Kidney epithelial cell (primary cell): Measurements from ENCODE around the gene TWF2. TPM values are rescaled to one million over a fixed set of nuclear protein-coding genes. Genes with fewer than 3 reads are reported as not detected.
"Not testable (repeated sequence)": the region's sequence is repeated elsewhere in the genome, so short reads cannot be mapped to it uniquely, and the experiment has no call there.

Experiments used
- DNase-seq: peaks from one replicate; pipeline ENCODE4 v3.0.0-alpha.2; 2010; ENCODE audit warnings: low read depth
- H3K27me3 ChIP-seq: 2 replicates; pipeline ENCODE4 v1.6.0; 2011; ENCODE audit warnings: low read length; ENCODE audit not compliant: control insufficient read depth, insufficient read depth
- H3K36me3 ChIP-seq: 2 replicates; pipeline ENCODE4 v1.5.1; 2011; ENCODE audit warnings: low read length; ENCODE audit not compliant: control insufficient read depth, insufficient read depth
- H3K4me3 ChIP-seq: 2 replicates; pipeline ENCODE4 v1.5.1; 2011; ENCODE audit warnings: low read depth, mild to moderate bottlenecking, control low read depth, low read length
- total RNA-seq: library from RNA; depleted of rRNA; stranded (reverse); fragments of >200 nt; gene quantifications from 2 replicates; pipeline ENCODE4 v1.2.3, GENCODE V29; 2015
- TF ChIP-seq, protein P1 (sequence below): IDR thresholded peaks from 2 replicates; pipeline ENCODE4 v1.5.1; 2011; ENCODE audit warnings: mild to moderate bottlenecking, moderate library complexity, low read length, control low read depth, inconsistent platforms; ENCODE audit not compliant: insufficient read depth, poor library complexity, severe bottlenecking

Gene TWF2
- total RNA-seq: 159 and 194 TPM in 2 replicates

DNA sequence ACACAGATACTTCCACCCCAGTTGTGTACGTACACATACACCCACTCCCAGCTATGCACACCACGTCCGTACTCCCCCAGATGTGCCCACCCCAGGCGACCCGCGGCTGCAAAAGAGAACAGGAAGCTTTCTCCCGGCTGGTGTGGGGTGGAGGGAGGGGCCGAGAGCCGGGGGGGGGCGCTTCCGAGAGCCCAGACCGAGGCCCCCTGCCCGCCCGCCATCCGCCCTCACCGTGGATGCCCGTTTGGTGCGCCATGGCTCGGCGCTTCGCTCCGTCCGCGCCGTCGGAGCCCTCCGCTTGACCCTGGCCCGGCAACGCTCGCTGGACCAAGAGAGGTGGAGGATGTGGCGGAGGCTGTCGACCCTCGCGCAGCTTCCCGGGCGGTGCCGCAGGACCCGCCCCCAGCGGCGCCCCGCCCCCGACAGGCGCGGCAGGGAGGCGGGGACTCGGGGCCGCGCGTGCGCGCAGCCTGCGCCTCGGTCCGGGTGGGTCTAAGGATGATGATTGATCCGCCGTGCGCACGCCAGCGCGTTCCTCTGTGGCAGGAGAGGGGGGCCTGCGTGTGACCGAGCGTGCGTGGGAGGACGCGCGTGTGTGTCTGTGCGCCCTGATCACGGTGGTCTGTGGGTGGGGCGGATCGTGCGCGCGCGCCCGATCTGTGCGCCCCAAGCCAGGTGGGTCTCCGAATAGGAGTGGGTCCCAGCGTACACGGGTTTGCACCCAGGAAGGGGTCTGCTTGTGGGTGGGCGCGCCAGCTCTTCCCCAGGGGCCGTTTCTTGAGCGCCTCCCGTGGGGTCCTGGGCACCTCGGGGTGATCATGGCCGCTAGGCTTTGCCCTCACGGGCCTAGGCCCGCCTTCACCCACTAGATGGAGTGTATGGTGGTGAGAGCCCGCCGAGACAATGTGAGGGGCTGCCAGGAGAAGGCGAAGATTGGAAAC lies at the start of gene TWF2:
TSS of gene TWF2 (minus strand) at position 398 of the 941 bp plus-strand sequence. CDS start at position 256, 142 bp downstream.
- DNase-seq: no peak
- no peaks in the 10 kb centered on the region for H3K27me3 ChIP-seq
- H3K36me3 ChIP-seq: peaks cover 1% of the 10 kb centered on the region
- H3K4me3 ChIP-seq: peak within 1 kb of the TSS; percentile 98
- TF ChIP-seq, protein P1, sequence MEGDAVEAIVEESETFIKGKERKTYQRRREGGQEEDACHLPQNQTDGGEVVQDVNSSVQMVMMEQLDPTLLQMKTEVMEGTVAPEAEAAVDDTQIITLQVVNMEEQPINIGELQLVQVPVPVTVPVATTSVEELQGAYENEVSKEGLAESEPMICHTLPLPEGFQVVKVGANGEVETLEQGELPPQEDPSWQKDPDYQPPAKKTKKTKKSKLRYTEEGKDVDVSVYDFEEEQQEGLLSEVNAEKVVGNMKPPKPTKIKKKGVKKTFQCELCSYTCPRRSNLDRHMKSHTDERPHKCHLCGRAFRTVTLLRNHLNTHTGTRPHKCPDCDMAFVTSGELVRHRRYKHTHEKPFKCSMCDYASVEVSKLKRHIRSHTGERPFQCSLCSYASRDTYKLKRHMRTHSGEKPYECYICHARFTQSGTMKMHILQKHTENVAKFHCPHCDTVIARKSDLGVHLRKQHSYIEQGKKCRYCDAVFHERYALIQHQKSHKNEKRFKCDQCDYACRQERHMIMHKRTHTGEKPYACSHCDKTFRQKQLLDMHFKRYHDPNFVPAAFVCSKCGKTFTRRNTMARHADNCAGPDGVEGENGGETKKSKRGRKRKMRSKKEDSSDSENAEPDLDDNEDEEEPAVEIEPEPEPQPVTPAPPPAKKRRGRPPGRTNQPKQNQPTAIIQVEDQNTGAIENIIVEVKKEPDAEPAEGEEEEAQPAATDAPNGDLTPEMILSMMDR: peak; percentile 43

- TF ChIP-seq, protein P1: no peak
- H3K36me3 ChIP-seq: no peaks in the 10 kb centered on the region
- no peaks in the 10 kb centered on the region for H3K27me3 ChIP-seq
Measured at GRCh38 chr3:52288674-52289073, 49.7 kb upstream of the TWF2 start.

GRCh38 chr3:52286777-52287110 lies 47.8 kb upstream of the TWF2 start:
- DNase-seq: no peak
- TF ChIP-seq, protein P1: no peak
- no peaks in the 10 kb centered on the region for H3K36me3 ChIP-seq
- H3K4me3 ChIP-seq: peak overlapping the region; percentile 89
- H3K27me3 ChIP-seq: no peaks in the 10 kb centered on the region

More at GRCh38 chr3:52288674-52289073, 49.7 kb upstream of the TWF2 start:
- H3K4me3 ChIP-seq: peak overlapping the region; percentile 89
- no peak for DNase-seq

GRCh38 chr3:52284051-52284450 lies 45.1 kb upstream of the TWF2 start:
- not testable (repeated sequence) for H3K4me3 ChIP-seq, H3K27me3 ChIP-seq, DNase-seq, H3K36me3 ChIP-seq

DNA sequence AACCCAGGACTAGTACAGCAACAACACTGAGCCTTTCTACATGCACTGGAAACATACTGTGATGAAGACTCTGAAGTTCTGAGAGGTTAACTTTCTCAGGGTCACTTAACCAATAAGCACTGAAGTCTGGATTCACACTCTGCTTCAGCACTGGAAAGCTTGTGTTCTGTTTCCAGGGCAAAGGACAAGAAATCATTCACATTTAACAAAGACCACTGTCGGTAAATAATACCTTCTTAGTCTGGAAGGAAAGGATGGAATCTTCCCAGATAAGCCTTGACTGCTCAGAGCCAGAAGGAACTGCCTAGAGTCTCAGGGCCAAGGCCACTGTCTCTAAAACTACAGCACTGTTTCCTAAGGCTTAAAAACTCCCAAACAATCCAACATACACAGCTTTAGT lies 44.3 kb upstream of the TWF2 start:
- no peaks in the 10 kb centered on the region for H3K36me3 ChIP-seq
- TF ChIP-seq, protein P1: no peak
- no peak for DNase-seq
- H3K27me3 ChIP-seq: no peaks in the 10 kb centered on the region
- H3K4me3 ChIP-seq: no peak overlapping the region

- Histone ChIP-seq H3K36me3 (no peaks in the 10 kb centered on the region), H3K4me3 (no peak overlapping the region), H3K27me3 (no peaks in the 10 kb centered on the region)
- DNase-seq: no peak
- TF ChIP-seq, protein P1: no peak
Measured at GRCh38 chr3:52281981-52282801, 43.2 kb upstream of the TWF2 start.
